ENCODE results near the gene GBGT1.
"Not testable (repeated sequence)": the region's sequence is repeated elsewhere in the genome, so short reads cannot be mapped to it uniquely, and the experiment has no call there.

Gene GBGT1

GRCh38 chr9:133207021-133207531 is 43.4 kb upstream of the GBGT1 start:
- Histone ChIP-seq H3K27me3 (ENCODE audit: insufficient read depth, insufficient read length) (peaks cover 8% of the 10 kb centered on the region), H3K36me3 (ENCODE audit: insufficient read depth, insufficient read length, low read length) (no peaks in the 10 kb centered on the region), H3K4me3 (ENCODE audit: insufficient read length, low read depth) (no peak overlapping the region), H3K9ac (ENCODE audit: insufficient read length, low read depth) (no peak overlapping the region), H3K4me1 (ENCODE audit: insufficient read depth, insufficient read length) (no peaks in the 10 kb centered on the region), H3K9me3 (ENCODE audit: insufficient read depth, low read length) (no peaks in the 10 kb centered on the region)
- DNase-seq (ENCODE audit: low read depth, low spot score), result no peak
- no peak for TF ChIP-seq SUZ12 (IDR thresholded peaks at IDR 0.05; ENCODE audit: extremely low read depth, insufficient read depth, insufficient read length)
- TF ChIP-seq ZNF274 (IDR thresholded peaks at IDR 0.05; ENCODE audit: low read depth, low read length), result no peak
- no peak for TF ChIP-seq YY1 (IDR thresholded peaks at IDR 0.05; ENCODE audit: insufficient read depth, insufficient read length)

DNA sequence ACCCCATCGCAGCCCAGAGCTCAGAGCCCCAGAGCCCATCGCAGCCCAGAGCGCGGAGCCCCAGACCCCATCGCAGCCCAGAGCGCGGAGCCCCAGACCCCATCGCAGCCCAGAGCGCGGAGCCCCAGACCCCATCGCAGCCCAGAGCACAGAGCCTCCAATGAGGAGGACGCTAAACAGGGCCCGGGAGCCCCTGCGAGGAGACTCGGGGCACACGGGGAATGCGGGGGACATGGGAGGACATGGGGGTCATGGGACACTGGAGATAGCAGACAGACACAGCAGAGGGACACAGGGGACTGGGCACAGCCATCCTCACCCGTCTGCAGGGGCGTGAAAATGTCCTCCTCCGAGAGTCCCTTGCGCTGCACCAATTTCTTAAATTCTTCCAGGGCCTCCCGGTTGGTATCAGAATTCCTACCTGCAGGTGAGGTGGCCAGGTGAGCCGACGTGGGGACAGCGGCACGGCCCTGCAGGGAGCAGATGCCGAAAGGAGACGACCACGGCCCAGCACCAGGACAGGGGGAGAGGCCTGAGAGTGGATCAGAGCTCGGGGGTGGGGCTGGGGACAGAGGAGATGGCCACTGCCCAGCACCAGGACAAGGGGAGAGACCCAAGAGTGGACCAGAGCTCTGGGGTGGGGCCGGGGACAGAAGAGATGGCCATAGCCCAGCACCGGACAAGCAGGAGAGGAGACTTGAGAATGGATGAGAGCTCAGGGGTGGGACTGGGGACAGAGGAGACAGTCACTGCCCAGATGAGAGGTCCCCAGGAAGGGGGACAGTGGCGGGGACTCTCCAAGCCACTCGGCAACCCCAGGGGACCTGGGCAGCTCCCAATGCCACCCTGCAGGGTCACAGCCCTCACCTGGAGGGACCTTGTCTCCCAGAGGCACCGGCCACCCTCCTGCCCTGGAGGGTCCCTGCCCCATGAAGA is 42.5 kb upstream of the GBGT1 start:
- H3K4me3 ChIP-seq (ENCODE audit: insufficient read length, low read depth), result no peak overlapping the region
- H3K36me3 ChIP-seq (ENCODE audit: insufficient read depth, insufficient read length, low read length), result no peaks in the 10 kb centered on the region
- TF ChIP-seq SUZ12 (IDR thresholded peaks at IDR 0.05; ENCODE audit: extremely low read depth, insufficient read depth, insufficient read length) (no peak), YY1 (IDR thresholded peaks at IDR 0.05; ENCODE audit: insufficient read depth, insufficient read length) (no peak), ZNF274 (IDR thresholded peaks at IDR 0.05; ENCODE audit: low read depth, low read length) (no peak)
- DNase-seq (ENCODE audit: low read depth, low spot score), result no peak
- H3K9me3 ChIP-seq (ENCODE audit: insufficient read depth, low read length), result no peaks in the 10 kb centered on the region
- no peaks in the 10 kb centered on the region for H3K4me1 ChIP-seq (ENCODE audit: insufficient read depth, insufficient read length)
- no peak overlapping the region for H3K9ac ChIP-seq (ENCODE audit: insufficient read length, low read depth)
- peaks cover 8% of the 10 kb centered on the region for H3K27me3 ChIP-seq (ENCODE audit: insufficient read depth, insufficient read length)

DNA sequence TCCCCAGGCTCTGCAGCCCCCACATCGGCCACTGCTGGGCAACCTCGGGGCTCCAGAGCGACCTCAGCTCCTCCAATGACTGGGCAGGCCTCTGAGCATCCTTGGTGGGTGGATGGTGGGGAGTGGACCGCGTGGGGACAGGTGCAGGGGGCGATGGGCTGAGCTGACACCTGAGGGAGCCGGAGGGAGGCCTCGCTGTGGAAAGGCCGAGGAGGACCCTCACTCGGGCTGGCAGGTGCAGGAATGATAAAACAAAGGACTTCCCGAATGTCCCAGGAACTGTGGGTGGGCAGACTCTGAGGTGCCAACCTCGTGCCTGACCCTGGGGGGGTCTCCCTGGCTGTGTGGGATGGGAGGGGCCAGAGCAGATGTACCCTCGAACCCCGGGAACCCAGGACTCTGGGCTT is 41.8 kb upstream of the GBGT1 start:
- H3K36me3 ChIP-seq (ENCODE audit: insufficient read depth, insufficient read length, low read length); H3K27me3 ChIP-seq (ENCODE audit: insufficient read depth, insufficient read length); H3K4me3 ChIP-seq (ENCODE audit: insufficient read length, low read depth); DNase-seq (ENCODE audit: low read depth, low spot score); H3K4me1 ChIP-seq (ENCODE audit: insufficient read depth, insufficient read length); H3K9ac ChIP-seq (ENCODE audit: insufficient read length, low read depth); H3K9me3 ChIP-seq (ENCODE audit: insufficient read depth, low read length): not testable (repeated sequence)

DNA sequence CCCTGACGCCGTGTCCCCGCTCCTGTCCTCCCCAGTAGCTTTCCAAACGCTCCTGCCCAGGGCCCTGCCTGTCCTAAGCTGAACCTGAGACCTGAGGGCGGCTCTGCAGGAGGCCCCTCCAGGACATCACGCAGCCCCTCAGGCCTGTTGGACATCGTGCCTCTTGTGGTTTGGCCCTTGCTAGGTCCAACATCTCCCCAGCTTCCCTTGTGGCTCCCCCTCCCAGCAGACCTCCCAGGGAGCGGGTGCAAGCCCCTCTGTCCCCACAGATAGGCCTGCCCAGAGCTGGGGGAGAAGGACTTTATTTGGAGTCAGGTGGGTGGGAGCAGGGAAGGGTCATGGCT is 41.3 kb upstream of the GBGT1 start:
- Histone ChIP-seq H3K4me1 (ENCODE audit: insufficient read depth, insufficient read length) (no peaks in the 10 kb centered on the region), H3K9me3 (ENCODE audit: insufficient read depth, low read length) (no peaks in the 10 kb centered on the region), H3K27me3 (ENCODE audit: insufficient read depth, insufficient read length) (peaks cover 5% of the 10 kb centered on the region), H3K9ac (ENCODE audit: insufficient read length, low read depth) (no peak overlapping the region), H3K4me3 (ENCODE audit: insufficient read length, low read depth) (no peak overlapping the region), H3K36me3 (ENCODE audit: insufficient read depth, insufficient read length, low read length) (no peaks in the 10 kb centered on the region)
- no peak for TF ChIP-seq ZNF274 (IDR thresholded peaks at IDR 0.05; ENCODE audit: low read depth, low read length)
- no peak for TF ChIP-seq SUZ12 (IDR thresholded peaks at IDR 0.05; ENCODE audit: extremely low read depth, insufficient read depth, insufficient read length)
- TF ChIP-seq YY1 (IDR thresholded peaks at IDR 0.05; ENCODE audit: insufficient read depth, insufficient read length), result no peak
- DNase-seq (ENCODE audit: low read depth, low spot score), result no peak

GRCh38 chr9:133204335-133204992 is 40.8 kb upstream of the GBGT1 start:
- Histone ChIP-seq H3K9me3 (ENCODE audit: insufficient read depth, low read length) (no peaks in the 10 kb centered on the region), H3K27me3 (ENCODE audit: insufficient read depth, insufficient read length) (peaks cover 5% of the 10 kb centered on the region), H3K36me3 (ENCODE audit: insufficient read depth, insufficient read length, low read length) (no peaks in the 10 kb centered on the region), H3K4me1 (ENCODE audit: insufficient read depth, insufficient read length) (no peaks in the 10 kb centered on the region), H3K4me3 (ENCODE audit: insufficient read length, low read depth) (no peak overlapping the region), H3K9ac (ENCODE audit: insufficient read length, low read depth) (no peak overlapping the region)
- no peak for DNase-seq (ENCODE audit: low read depth, low spot score)
- no peak for TF ChIP-seq SUZ12 (IDR thresholded peaks at IDR 0.05; ENCODE audit: extremely low read depth, insufficient read depth, insufficient read length)
- TF ChIP-seq YY1 (IDR thresholded peaks at IDR 0.05; ENCODE audit: insufficient read depth, insufficient read length), result no peak
- TF ChIP-seq ZNF274 (IDR thresholded peaks at IDR 0.05; ENCODE audit: low read depth, low read length), result no peak

DNA sequence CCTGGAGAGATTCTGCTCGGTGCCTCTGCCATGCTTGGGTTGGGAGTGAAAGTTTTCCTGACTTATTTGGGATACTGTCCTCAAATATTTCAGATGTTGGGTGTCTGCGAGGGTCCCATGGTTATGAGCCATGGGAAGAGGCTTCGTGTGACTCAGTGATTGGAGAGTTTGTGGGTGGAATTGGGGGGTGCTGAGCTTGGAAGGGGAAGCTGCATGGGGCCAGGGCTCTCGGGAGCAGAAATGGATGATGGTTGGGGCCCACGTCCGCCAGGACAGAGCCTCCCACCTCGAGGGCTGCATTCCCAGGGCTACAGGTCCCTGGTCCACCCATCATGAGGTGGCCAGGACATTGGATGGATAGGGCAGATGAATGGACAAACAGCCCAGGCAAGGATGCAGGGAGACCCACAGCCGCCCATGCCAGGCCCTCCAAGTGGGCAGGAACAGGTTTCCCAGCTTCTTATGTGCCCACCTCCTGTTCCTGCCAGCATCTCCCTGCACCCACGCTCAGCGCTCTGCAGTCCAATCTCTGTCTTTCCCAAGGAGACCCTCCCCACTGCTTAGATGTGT is 39.9 kb upstream of the GBGT1 start:
- no peak overlapping the region for H3K4me3 ChIP-seq (ENCODE audit: insufficient read length, low read depth)
- peaks cover 5% of the 10 kb centered on the region for H3K27me3 ChIP-seq (ENCODE audit: insufficient read depth, insufficient read length)
- no peak for TF ChIP-seq ZNF274 (IDR thresholded peaks at IDR 0.05; ENCODE audit: low read depth, low read length)
- TF ChIP-seq YY1 (IDR thresholded peaks at IDR 0.05; ENCODE audit: insufficient read depth, insufficient read length), result no peak
- no peak for TF ChIP-seq SUZ12 (IDR thresholded peaks at IDR 0.05; ENCODE audit: extremely low read depth, insufficient read depth, insufficient read length)
- no peak overlapping the region for H3K9ac ChIP-seq (ENCODE audit: insufficient read length, low read depth)
- no peaks in the 10 kb centered on the region for H3K9me3 ChIP-seq (ENCODE audit: insufficient read depth, low read length)
- H3K36me3 ChIP-seq (ENCODE audit: insufficient read depth, insufficient read length, low read length), result no peaks in the 10 kb centered on the region
- DNase-seq (ENCODE audit: low read depth, low spot score), result no peak
- H3K4me1 ChIP-seq (ENCODE audit: insufficient read depth, insufficient read length), result no peaks in the 10 kb centered on the region
